A549 (cell line): ENCODE results near the gene CAPZA1.

ENCODE experiments used
- CTCF ChIP-seq: fragments of >200 bp; sonication (Bioruptor Twin); formaldehyde crosslinking; IDR thresholded peaks from 3 replicates; pipeline ENCODE4 v1.5.1; 2016
- RARB ChIP-seq: fragments of 250-450 bp; sonication (Bioruptor Pico); IDR thresholded peaks from 2 replicates; pipeline ENCODE4 v1.8.0; 2021; ENCODE audit warnings: mild to moderate bottlenecking, moderate library complexity
- TF ChIP-seq, protein P1 (sequence below): fragments of 450-650 bp; IDR thresholded peaks from 2 replicates; pipeline ENCODE4 v1.6.1; 2014; ENCODE audit warnings: antibody characterized with exemption
- TF ChIP-seq, protein P2 (sequence below): IDR thresholded peaks from 2 replicates; pipeline ENCODE4 v1.6.1; 2012; ENCODE audit warnings: low read depth, borderline replicate concordance

GRCh38 chr1:112715264-112716053 lies 95.8 kb downstream of the CAPZA1 start, which contains the start of gene PPM1J:
- TF ChIP-seq, protein P1, sequence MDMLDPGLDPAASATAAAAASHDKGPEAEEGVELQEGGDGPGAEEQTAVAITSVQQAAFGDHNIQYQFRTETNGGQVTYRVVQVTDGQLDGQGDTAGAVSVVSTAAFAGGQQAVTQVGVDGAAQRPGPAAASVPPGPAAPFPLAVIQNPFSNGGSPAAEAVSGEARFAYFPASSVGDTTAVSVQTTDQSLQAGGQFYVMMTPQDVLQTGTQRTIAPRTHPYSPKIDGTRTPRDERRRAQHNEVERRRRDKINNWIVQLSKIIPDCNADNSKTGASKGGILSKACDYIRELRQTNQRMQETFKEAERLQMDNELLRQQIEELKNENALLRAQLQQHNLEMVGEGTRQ: no peak
- no peak for TF ChIP-seq CTCF
- TF ChIP-seq RARB (CRISPR knock-in tag): no peak
- TF ChIP-seq, protein P2, sequence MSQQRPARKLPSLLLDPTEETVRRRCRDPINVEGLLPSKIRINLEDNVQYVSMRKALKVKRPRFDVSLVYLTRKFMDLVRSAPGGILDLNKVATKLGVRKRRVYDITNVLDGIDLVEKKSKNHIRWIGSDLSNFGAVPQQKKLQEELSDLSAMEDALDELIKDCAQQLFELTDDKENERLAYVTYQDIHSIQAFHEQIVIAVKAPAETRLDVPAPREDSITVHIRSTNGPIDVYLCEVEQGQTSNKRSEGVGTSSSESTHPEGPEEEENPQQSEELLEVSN: no peak
